Heart right ventricle (tissue), 16 donors: ENCODE data around the gene BECN2. TPM values are rescaled to one million over a fixed set of nuclear protein-coding genes. Genes with fewer than 3 reads are reported as not detected.

Source experiments
- ATAC-seq, 8 donors: fragments of 200-7000 bp; cut with Tn5 transposase; one replicate each; pipeline ENCODE4 v1.9.1; 2020; ENCODE audit warnings: mild to moderate bottlenecking in 8 of 8, moderate library complexity in 8 of 8, moderate number of reproducible peaks in 1 of 8
- DNase-seq, 2 donors: peaks; one replicate each; pipeline ENCODE4 v3.0.0-alpha.2; 2020
- H3K27ac ChIP-seq, 10 donors: fragments of 200-600 bp; sonication (generic) in 2 of 10; one replicate each; pipeline versions ENCODE4 v1.5.0 to v1.8.0; 2020 to 2022; ENCODE audit warnings: mild to moderate bottlenecking in 3 of 10
- H3K27me3 ChIP-seq, 7 donors: fragments of 200-600 bp; one replicate each; pipeline ENCODE4 v1.8.0; 2021 to 2022; ENCODE audit warnings: mild to moderate bottlenecking in 2 of 7
- H3K36me3 ChIP-seq, 9 donors: fragments of 200-600 bp; sonication (generic) in 1 of 9; one replicate each; pipeline versions ENCODE4 v1.5.0 to v1.8.0; 2020 to 2022; ENCODE audit warnings: mild to moderate bottlenecking in 2 of 9
- H3K4me1 ChIP-seq, 9 donors: fragments of 200-600 bp; sonication (generic) in 1 of 9; one replicate each; pipeline versions ENCODE4 v1.5.0 to v1.8.0; 2020 to 2022; ENCODE audit warnings: mild to moderate bottlenecking in 4 of 9
- H3K4me3 ChIP-seq, 10 donors: fragments of 200-600 bp; sonication (generic) in 2 of 10; one replicate each; pipeline versions ENCODE4 v1.5.0 to v1.8.0; 2020 to 2022; ENCODE audit warnings: mild to moderate bottlenecking in 7 of 10, moderate library complexity in 2 of 10
- H3K9me3 ChIP-seq, 11 donors: fragments of 200-600 bp in 10 of 11; sonication (generic) in 2 of 11; one replicate each; pipeline versions ENCODE4 v1.5.0 to v1.8.0; 2013 to 2022; ENCODE audit warnings: mild to moderate bottlenecking in 2 of 11, control low read depth in 1 of 11, moderate library complexity in 1 of 11
- CTCF ChIP-seq, 9 donors: fragments of 200-600 bp; sonication (generic) in 2 of 9; IDR thresholded peaks; one replicate each; pipeline versions ENCODE4 v1.5.0 to v1.8.0; 2021 to 2022; ENCODE audit warnings: antibody characterized with exemption in 9 of 9, mild to moderate bottlenecking in 5 of 9, moderate library complexity in 1 of 9
- WGBS, 2 donors: extraction: QIAGEN DNeasy Blood & Tissue Kit; methylation state at CpG; one replicate each; pipeline ENCODE4 v1.1.7; 2013; ENCODE audit warnings: inconsistent platforms in 1 of 2; 5-methylcytosine and 5-hydroxymethylcytosine counted together
- intact Hi-C, 10 donors: fragments of 100-400 bp; cut with DNase I; formaldehyde crosslinking; loops; one replicate each; pipeline versions ENCODE4 v1.11.1 to v1.14.2; 2022
- long read RNA-seq, 3 donors: library from polyadenylated mRNA; unstranded; transcript quantifications; one replicate each; pipeline ENCODE4 v2.0.0, GENCODE V29; 2020 to 2021
- polyA plus RNA-seq, 2 donors: library from polyadenylated mRNA; stranded (reverse); fragments of 200-250 nt; gene quantifications; one replicate each; pipeline ENCODE4 v1.2.3, GENCODE V29; 2013
- total RNA-seq, 10 donors: library from RNA; stranded (reverse); fragmentation: NEBNext Ultra II Directional in 3 of 10; extraction: Animal tissue kit (Norgen Biotek cat#: 25700) in 3 of 10; gene quantifications; one replicate each; pipeline versions ENCODE4 v1.2.1 to v1.2.4, GENCODE V29; 2021 to 2023
- donor health status: Arrhythmogenic right ventricular cardiomyopathy.
- donor health status: ischemic (EF 13 %, LVEDD 7.1; RV severe dilation, severe dysfunction).
- donor health status: healthy with polysubstance abuse.
- donor health status: DM: no; HTN: yes; CAD: no.
- donor health status: DM: no; HTN: no; CAD: no.
- donor health status: ischemic (EF 25% LVEDD 6.9; RV normal size, moderate dysfunction).
- donor health status: ischemic (EF 25% LVEDD 5.7; RV mildly dilated, moderate dysfunction).
- donor health status: healthy.
- donor health status: DM: yes; HTN: yes; CAD: no.
- donor health status: Ischemic cardiomyopathy.
- donor health status: ischemic (EF 35%, LVEDD 5.7; RV mildly dilated, moderate dysfunction).
- donor health status: nonischemic (EF 11% LVEDD 7.7; RV severe dilation, severe dysfunction).
- donor health status: DM: yes; HTN: yes; CAD: no.
- donor health status: PGD.
- donor health status: ischemic (EF 29% LVEDD 5.4; RV normal size, mild dysfunction).
- donor health status: nonischemic (EF 23%, LVEDD 6.1; RV moderate dilation, normal function).

BECN2 gene
- total RNA-seq (not detected), polyA plus RNA-seq (not detected)
- long read RNA-seq, donor 1 = 0 reads
- long read RNA-seq, donor 2 = 0 reads
- long read RNA-seq, donor 3 = 0 reads

GRCh38 chr1:241957692-241958494 lies at the start of gene BECN2:
TSS of gene BECN2 (plus strand) at chr1:241957767. CDS start at chr1:241957767, 0 bp downstream.
- ATAC-seq = peak in 1 of 8 donors; percentile 47
- H3K36me3 ChIP-seq = no peaks in the 10 kb centered on the region
- H3K27me3 ChIP-seq = peaks cover 0 to 4% (median 0%) of the 10 kb centered on the region in 7 donors
- no peak within 1 kb of the TSS for H3K27ac ChIP-seq
- DNase-seq = no peak
- intact Hi-C loops = no loop called here
- no peak for TF ChIP-seq CTCF (IDR thresholded peaks at IDR 0.05)
- H3K9me3 ChIP-seq = no peaks in the 10 kb centered on the region
- 87 to 89% methylated on average over 33 of the region's 33 CpGs for WGBS, 2 donors
- no peaks in the 10 kb centered on the region for H3K4me1 ChIP-seq
- no peak within 1 kb of the TSS for H3K4me3 ChIP-seq

GRCh38 chr1:241916196-241916595 lies 41.4 kb upstream of the BECN2 start:
- no peak for TF ChIP-seq CTCF (IDR thresholded peaks at IDR 0.05)
- H3K9me3 ChIP-seq = no peaks in the 10 kb centered on the region
- peaks cover 0 to 5% (median 0%) of the 10 kb centered on the region in 9 donors for H3K4me1 ChIP-seq
- H3K4me3 ChIP-seq = no peak overlapping the region
- ATAC-seq (no peak), DNase-seq (no peak)
- 92 to 96% methylated on average over 7 of the region's 7 CpGs for WGBS, 2 donors
- no peak overlapping the region for H3K27ac ChIP-seq
- intact Hi-C loops = no loop called here
- no peaks in the 10 kb centered on the region for H3K36me3 ChIP-seq
- no peaks in the 10 kb centered on the region for H3K27me3 ChIP-seq

GRCh38 chr1:241917487-241917886 lies 40.1 kb upstream of the BECN2 start:
- ATAC-seq (no peak), DNase-seq (no peak)
- 93 to 94% methylated on average over 12 of the region's 12 CpGs for WGBS, 2 donors
- H3K27ac ChIP-seq = no peak overlapping the region
- TF ChIP-seq CTCF (IDR thresholded peaks at IDR 0.05) = no peak
- no peaks in the 10 kb centered on the region for H3K9me3 ChIP-seq
- no peaks in the 10 kb centered on the region for H3K27me3 ChIP-seq
- intact Hi-C loops = no loop called here
- no peaks in the 10 kb centered on the region for H3K36me3 ChIP-seq
- peaks cover 0 to 5% (median 0%) of the 10 kb centered on the region in 9 donors for H3K4me1 ChIP-seq
- H3K4me3 ChIP-seq = no peak overlapping the region

GRCh38 chr1:241918879-241919278 lies 38.7 kb upstream of the BECN2 start:
- WGBS, 2 donors = 48 to 66% methylated on average over 5 of the region's 5 CpGs
- ATAC-seq (peak in 3 of 8 donors; percentile 46 to 91 (median 49)), DNase-seq (peak in 1 of 2 donors; percentile 9)

More at GRCh38 chr1:241918879-241919278, 38.7 kb upstream of the BECN2 start:
- no peak overlapping the region for H3K27ac ChIP-seq
- H3K27me3 ChIP-seq = no peaks in the 10 kb centered on the region
- intact Hi-C loops = no loop called here
- no peak for TF ChIP-seq CTCF (IDR thresholded peaks at IDR 0.05)
- H3K9me3 ChIP-seq = no peaks in the 10 kb centered on the region
- H3K36me3 ChIP-seq = no peaks in the 10 kb centered on the region
- H3K4me3 ChIP-seq = no peak overlapping the region
- peaks cover 0 to 5% (median 0%) of the 10 kb centered on the region in 9 donors for H3K4me1 ChIP-seq
